H1 (cell line): ENCODE measurements around the gene ELMO1. TPM values are rescaled to one million over a fixed set of nuclear protein-coding genes. Genes with fewer than 3 reads are reported as not detected.

ENCODE experiments used
- PHF8 ChIP-seq: fragments of 200-600 bp; sonication (generic); conservative IDR thresholded peaks from 2 replicates; pipeline ENCODE4 v1.7.1; 2012; ENCODE audit warnings: low read depth, mild to moderate bottlenecking, inconsistent platforms, low read length, moderate library complexity
- polyA plus RNA-seq, 7 experiments: library from polyadenylated mRNA; depleted of rRNA in 3 of 7; stranded (reverse) in 5 of 7; unstranded in 2 of 7; fragments of >200 nt in 5 of 7; fragments of 200-250 nt in 2 of 7; gene quantifications; 1 replicate in 5 of 7; 2 replicates in 1 of 7; 4 replicates in 1 of 7; pipeline versions ENCODE4 v1.2.1 to v1.2.3, GENCODE V29; 2011 to 2013; ENCODE audit warnings: missing spikeins in 2 of 7, mixed read lengths in 2 of 7
- total RNA-seq: library from RNA; stranded (reverse); fragmentation: NEBNext Ultra II Directional; extraction: Animal tissue kit (Norgen Biotek cat#: 25700); gene quantifications from 2 replicates; pipeline ENCODE4 v1.2.1, GENCODE V29; 2021

Gene ELMO1
- total and polyA plus RNA-seq, 2 of the 8 experiments (the other 6 are each of a cell fraction or from before 2014, with no cell fraction given) = 18.4 to 21.0 TPM

DNA sequence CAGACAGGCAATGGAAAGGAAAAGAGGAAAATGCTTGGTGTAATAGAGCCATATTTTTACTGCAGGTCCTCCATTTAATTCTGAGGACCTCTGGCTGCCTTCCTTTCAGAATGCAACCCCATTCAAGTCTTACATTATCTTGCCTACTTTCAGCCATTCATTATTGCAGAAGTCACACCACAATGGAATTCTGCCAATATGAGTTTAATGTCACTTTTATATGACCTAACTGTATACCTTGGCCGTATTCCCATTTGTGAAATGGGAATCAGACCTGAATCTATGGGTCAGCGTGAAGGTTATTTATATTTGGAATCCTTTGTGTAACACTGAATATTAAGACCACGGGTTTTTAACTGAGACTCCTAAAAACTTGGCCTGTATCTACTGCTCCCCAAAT is 482.6 kb downstream of the ELMO1 start (continued):
- TF ChIP-seq PHF8 = no peak
